Heart left ventricle (tissue), 13 donors: ENCODE measurements around the gene KIF26B.

Experiments
- POLR2A ChIP-seq, 2 donors: fragments of 450-650 bp; IDR thresholded peaks; one replicate each; pipeline ENCODE4 v1.6.1; 2017; ENCODE audit warnings: antibody characterized with exemption in 2 of 2, mild to moderate bottlenecking in 2 of 2, moderate library complexity in 2 of 2
- TF ChIP-seq, protein P1 (sequence below), 12 donors: fragments of 200-600 bp; sonication (generic) in 4 of 12; IDR thresholded peaks; one replicate each; pipeline versions ENCODE4 v1.5.0 to v1.8.0; 2018 to 2022; ENCODE audit warnings: antibody characterized with exemption in 12 of 12, mild to moderate bottlenecking in 5 of 12
- donor health status: ischemic (EF 13 %, LVEDD 7.1; RV severe dilation, severe dysfunction).
- donor health status: DM: no; HTN: yes; CAD: no.
- donor health status: DM: no; HTN: no; CAD: no.
- donor health status: ischemic (EF 25% LVEDD 6.9; RV normal size, moderate dysfunction).
- donor health status: ischemic (EF 25% LVEDD 5.7; RV mildly dilated, moderate dysfunction).
- donor health status: ischemic (EF 35%, LVEDD 5.7; RV mildly dilated, moderate dysfunction).
- donor health status: nonischemic (EF 11% LVEDD 7.7; RV severe dilation, severe dysfunction).
- donor health status: DM: yes; HTN: yes; CAD: no.
- donor health status: PGD.
- donor health status: ischemic (EF 29% LVEDD 5.4; RV normal size, mild dysfunction).
- donor health status: nonischemic (EF 23%, LVEDD 6.1; RV moderate dilation, normal function).

DNA sequence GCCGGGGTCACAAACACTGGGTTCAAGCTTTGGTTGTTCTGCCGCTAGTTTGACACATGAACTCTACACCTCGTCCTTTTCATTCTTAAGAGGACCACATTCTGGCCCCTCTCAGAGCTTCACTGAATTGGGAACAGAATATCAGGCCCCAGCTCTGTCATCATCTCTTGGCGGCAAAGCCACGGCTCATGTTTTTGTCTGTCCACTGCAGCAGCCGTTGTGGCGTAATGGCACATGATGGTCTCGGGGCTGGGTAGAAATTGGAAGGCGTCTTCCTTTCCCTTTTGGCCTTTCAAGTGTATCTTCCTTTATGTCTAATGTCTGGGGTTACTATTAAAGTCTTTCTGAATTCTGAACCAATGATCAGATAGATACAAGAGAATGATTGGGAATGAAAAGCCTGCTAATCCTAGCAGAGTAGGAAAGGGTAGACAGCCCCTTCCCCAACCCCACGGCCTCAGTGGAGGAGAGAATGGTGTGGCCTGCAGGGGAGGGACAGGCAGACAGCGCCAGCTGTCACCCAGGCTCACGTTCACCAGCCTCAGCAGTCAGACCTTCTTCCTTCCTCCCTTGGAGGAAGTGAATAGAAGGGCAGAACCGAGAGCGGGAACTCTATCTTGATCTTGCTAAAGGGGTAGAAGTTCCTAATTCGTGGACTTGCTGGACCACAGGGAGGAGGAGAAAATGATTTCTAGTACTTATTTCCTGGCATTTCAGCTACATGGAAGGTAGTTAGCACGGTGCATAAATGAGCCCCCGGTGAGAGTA, 498.1 kb downstream of the KIF26B start:
- no peak for TF ChIP-seq POLR2A (IDR thresholded peaks at IDR 0.05)
- TF ChIP-seq, protein P1, sequence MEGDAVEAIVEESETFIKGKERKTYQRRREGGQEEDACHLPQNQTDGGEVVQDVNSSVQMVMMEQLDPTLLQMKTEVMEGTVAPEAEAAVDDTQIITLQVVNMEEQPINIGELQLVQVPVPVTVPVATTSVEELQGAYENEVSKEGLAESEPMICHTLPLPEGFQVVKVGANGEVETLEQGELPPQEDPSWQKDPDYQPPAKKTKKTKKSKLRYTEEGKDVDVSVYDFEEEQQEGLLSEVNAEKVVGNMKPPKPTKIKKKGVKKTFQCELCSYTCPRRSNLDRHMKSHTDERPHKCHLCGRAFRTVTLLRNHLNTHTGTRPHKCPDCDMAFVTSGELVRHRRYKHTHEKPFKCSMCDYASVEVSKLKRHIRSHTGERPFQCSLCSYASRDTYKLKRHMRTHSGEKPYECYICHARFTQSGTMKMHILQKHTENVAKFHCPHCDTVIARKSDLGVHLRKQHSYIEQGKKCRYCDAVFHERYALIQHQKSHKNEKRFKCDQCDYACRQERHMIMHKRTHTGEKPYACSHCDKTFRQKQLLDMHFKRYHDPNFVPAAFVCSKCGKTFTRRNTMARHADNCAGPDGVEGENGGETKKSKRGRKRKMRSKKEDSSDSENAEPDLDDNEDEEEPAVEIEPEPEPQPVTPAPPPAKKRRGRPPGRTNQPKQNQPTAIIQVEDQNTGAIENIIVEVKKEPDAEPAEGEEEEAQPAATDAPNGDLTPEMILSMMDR (IDR thresholded peaks at IDR 0.05): no peak
